Measurements from ENCODE around the gene CTSO.

CTSO gene

DNA sequence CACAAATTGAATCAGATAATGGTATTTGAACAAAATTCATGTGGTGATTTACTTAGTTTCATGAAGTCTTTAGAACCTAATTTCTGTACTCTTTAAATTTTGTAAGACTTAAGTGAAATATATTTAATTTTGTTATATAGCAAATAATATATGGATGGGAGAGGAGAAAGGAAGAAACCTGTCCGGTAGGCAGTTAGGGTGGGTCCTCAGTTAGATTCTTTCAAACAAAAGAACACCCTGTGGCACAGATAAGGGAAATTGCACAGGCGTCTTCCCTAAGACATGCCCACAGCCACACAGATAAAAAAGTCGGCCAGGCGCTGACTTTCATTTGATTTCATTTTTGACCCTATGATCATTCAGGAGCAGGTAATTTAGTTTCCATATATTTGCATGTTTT is 25.1 kb upstream of the CTSO start:
- no peaks in the 10 kb centered on the region for H3K27me3 ChIP-seq (ENCODE audit: control insufficient read depth, low read length)
- H3K9me2 ChIP-seq (replicated peaks; ENCODE audit: control insufficient read depth, low read length): no peaks in the 10 kb centered on the region
- H3K4me3 ChIP-seq (ENCODE audit: low read length): no peak overlapping the region
- no peaks in the 10 kb centered on the region for H3K4me1 ChIP-seq (ENCODE audit: control insufficient read depth, low read length)
- no peaks in the 10 kb centered on the region for H3K79me2 ChIP-seq (ENCODE audit: control insufficient read depth, low read length)
- H3K4me2 ChIP-seq (ENCODE audit: low read length): no peak overlapping the region
- H3K27ac ChIP-seq (ENCODE audit: low read depth, low read length): no peak overlapping the region
- no peaks in the 10 kb centered on the region for H4K20me1 ChIP-seq (ENCODE audit: control insufficient read depth, insufficient read depth, low read depth, low read length)
- no peak for TF ChIP-seq EZH2phosphoT487 (IDR thresholded peaks at IDR 0.05; ENCODE audit: borderline replicate concordance, low read length)
- TF ChIP-seq, protein P1, sequence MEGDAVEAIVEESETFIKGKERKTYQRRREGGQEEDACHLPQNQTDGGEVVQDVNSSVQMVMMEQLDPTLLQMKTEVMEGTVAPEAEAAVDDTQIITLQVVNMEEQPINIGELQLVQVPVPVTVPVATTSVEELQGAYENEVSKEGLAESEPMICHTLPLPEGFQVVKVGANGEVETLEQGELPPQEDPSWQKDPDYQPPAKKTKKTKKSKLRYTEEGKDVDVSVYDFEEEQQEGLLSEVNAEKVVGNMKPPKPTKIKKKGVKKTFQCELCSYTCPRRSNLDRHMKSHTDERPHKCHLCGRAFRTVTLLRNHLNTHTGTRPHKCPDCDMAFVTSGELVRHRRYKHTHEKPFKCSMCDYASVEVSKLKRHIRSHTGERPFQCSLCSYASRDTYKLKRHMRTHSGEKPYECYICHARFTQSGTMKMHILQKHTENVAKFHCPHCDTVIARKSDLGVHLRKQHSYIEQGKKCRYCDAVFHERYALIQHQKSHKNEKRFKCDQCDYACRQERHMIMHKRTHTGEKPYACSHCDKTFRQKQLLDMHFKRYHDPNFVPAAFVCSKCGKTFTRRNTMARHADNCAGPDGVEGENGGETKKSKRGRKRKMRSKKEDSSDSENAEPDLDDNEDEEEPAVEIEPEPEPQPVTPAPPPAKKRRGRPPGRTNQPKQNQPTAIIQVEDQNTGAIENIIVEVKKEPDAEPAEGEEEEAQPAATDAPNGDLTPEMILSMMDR (IDR thresholded peaks at IDR 0.05; ENCODE audit: low read depth, low read length, poor library complexity, severe bottlenecking): no peak
- no peaks in the 10 kb centered on the region for H3K9me3 ChIP-seq (ENCODE audit: control insufficient read depth, insufficient read depth, low read length)
- no peaks in the 10 kb centered on the region for H3K36me3 ChIP-seq (ENCODE audit: control insufficient read depth, low read length)
- no peaks in the 10 kb centered on the region for H3F3A ChIP-seq (ENCODE audit: control insufficient read depth, insufficient read depth)

DNA sequence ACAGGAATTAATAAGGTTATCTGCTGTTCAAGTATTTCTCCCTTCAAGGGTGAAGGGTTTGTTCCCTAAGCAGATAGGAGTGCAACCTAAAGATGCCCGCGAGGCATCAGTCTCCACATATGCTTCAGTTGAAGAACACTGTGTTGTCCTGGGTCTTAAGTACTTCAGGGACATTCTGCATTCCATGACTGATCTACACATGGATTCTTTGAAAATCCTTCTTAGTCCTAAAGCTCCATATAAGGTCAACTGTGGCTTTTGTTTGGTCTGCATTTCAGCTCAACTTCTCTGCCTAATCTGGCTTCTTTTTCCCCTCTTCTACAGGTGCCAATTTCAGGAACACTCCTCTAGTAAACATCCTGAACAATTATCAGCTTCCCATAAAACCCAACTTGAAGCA is 21.8 kb upstream of the CTSO start:
- H3K9me3 ChIP-seq (ENCODE audit: control insufficient read depth, insufficient read depth, low read length): no peaks in the 10 kb centered on the region
- TF ChIP-seq, protein P1 (IDR thresholded peaks at IDR 0.05; ENCODE audit: low read depth, low read length, poor library complexity, severe bottlenecking): no peak
- no peak for TF ChIP-seq EZH2phosphoT487 (IDR thresholded peaks at IDR 0.05; ENCODE audit: borderline replicate concordance, low read length)
- H3K27ac ChIP-seq (ENCODE audit: low read depth, low read length): no peak overlapping the region
- H3K4me2 ChIP-seq (ENCODE audit: low read length): no peak overlapping the region
- H3K79me2 ChIP-seq (ENCODE audit: control insufficient read depth, low read length): no peaks in the 10 kb centered on the region
- H3F3A ChIP-seq (ENCODE audit: control insufficient read depth, insufficient read depth): no peaks in the 10 kb centered on the region
- H3K9me2 ChIP-seq (replicated peaks; ENCODE audit: control insufficient read depth, low read length): no peaks in the 10 kb centered on the region
- H3K4me1 ChIP-seq (ENCODE audit: control insufficient read depth, low read length): no peaks in the 10 kb centered on the region
- H3K4me3 ChIP-seq (ENCODE audit: low read length): no peak overlapping the region
- H3K27me3 ChIP-seq (ENCODE audit: control insufficient read depth, low read length): no peaks in the 10 kb centered on the region
- H3K36me3 ChIP-seq (ENCODE audit: control insufficient read depth, low read length): no peaks in the 10 kb centered on the region
- no peaks in the 10 kb centered on the region for H4K20me1 ChIP-seq (ENCODE audit: control insufficient read depth, insufficient read depth, low read depth, low read length)

DNA sequence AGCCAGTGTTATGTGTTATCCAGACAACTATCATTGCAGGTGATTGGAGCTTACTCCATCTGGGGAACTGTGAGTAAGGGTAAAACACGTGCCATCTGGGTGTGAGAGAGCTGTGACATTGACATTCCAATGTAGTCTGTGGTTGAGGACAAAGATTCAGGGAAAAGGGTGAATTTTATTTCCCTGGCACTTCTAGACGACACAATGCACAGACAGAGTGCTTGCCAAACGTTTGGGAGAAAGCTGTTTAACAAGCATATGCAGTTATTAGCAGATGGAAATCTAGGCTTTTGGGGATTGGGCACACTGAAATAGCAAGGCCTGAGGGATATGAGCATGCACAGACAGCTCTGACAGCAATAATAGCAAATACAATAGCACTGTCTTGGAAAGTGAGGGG is 21.3 kb upstream of the CTSO start:
- Histone ChIP-seq H3K27me3 (ENCODE audit: control insufficient read depth, low read length) (no peaks in the 10 kb centered on the region), H3K4me1 (ENCODE audit: control insufficient read depth, low read length) (no peaks in the 10 kb centered on the region), H3K4me2 (ENCODE audit: low read length) (no peak overlapping the region), H4K20me1 (ENCODE audit: control insufficient read depth, insufficient read depth, low read depth, low read length) (no peaks in the 10 kb centered on the region), H3K9me3 (ENCODE audit: control insufficient read depth, insufficient read depth, low read length) (no peaks in the 10 kb centered on the region), H3K36me3 (ENCODE audit: control insufficient read depth, low read length) (no peaks in the 10 kb centered on the region), H3K4me3 (ENCODE audit: low read length) (no peak overlapping the region), H3F3A (ENCODE audit: control insufficient read depth, insufficient read depth) (no peaks in the 10 kb centered on the region), H3K27ac (ENCODE audit: low read depth, low read length) (no peak overlapping the region), H3K79me2 (ENCODE audit: control insufficient read depth, low read length) (no peaks in the 10 kb centered on the region), H3K9me2 (replicated peaks; ENCODE audit: control insufficient read depth, low read length) (no peaks in the 10 kb centered on the region)
- TF ChIP-seq, protein P1 (IDR thresholded peaks at IDR 0.05; ENCODE audit: low read depth, low read length, poor library complexity, severe bottlenecking): no peak
- no peak for TF ChIP-seq EZH2phosphoT487 (IDR thresholded peaks at IDR 0.05; ENCODE audit: borderline replicate concordance, low read length)

DNA sequence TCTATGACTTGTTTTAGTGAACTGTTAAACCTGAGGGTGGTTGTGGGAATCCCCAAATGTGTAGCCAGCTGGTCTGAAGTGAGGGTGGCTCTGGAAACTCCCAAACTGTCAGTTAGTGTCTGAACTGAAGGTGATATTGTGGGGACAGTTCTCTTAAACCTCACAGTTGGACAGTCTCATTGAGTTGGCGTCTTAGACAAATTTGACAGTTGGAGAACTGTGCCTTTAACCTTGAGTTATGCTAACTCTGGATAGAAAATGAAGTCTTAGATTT is 20.7 kb upstream of the CTSO start:
- H3K4me3 ChIP-seq (ENCODE audit: low read length): no peak overlapping the region
- no peaks in the 10 kb centered on the region for H4K20me1 ChIP-seq (ENCODE audit: control insufficient read depth, insufficient read depth, low read depth, low read length)
- no peak for TF ChIP-seq EZH2phosphoT487 (IDR thresholded peaks at IDR 0.05; ENCODE audit: borderline replicate concordance, low read length)
- TF ChIP-seq, protein P1 (IDR thresholded peaks at IDR 0.05; ENCODE audit: low read depth, low read length, poor library complexity, severe bottlenecking): no peak
- H3F3A ChIP-seq (ENCODE audit: control insufficient read depth, insufficient read depth): no peaks in the 10 kb centered on the region
- no peaks in the 10 kb centered on the region for H3K4me1 ChIP-seq (ENCODE audit: control insufficient read depth, low read length)
- no peaks in the 10 kb centered on the region for H3K36me3 ChIP-seq (ENCODE audit: control insufficient read depth, low read length)
- H3K27ac ChIP-seq (ENCODE audit: low read depth, low read length): no peak overlapping the region
- no peak overlapping the region for H3K4me2 ChIP-seq (ENCODE audit: low read length)
- H3K9me3 ChIP-seq (ENCODE audit: control insufficient read depth, insufficient read depth, low read length): no peaks in the 10 kb centered on the region
- no peaks in the 10 kb centered on the region for H3K27me3 ChIP-seq (ENCODE audit: control insufficient read depth, low read length)
- H3K9me2 ChIP-seq (replicated peaks; ENCODE audit: control insufficient read depth, low read length): no peaks in the 10 kb centered on the region
- H3K79me2 ChIP-seq (ENCODE audit: control insufficient read depth, low read length): no peaks in the 10 kb centered on the region

Data from DOHH2 (cell line).